Measurements from ENCODE around the gene PEPD.

Gene PEPD

DNA sequence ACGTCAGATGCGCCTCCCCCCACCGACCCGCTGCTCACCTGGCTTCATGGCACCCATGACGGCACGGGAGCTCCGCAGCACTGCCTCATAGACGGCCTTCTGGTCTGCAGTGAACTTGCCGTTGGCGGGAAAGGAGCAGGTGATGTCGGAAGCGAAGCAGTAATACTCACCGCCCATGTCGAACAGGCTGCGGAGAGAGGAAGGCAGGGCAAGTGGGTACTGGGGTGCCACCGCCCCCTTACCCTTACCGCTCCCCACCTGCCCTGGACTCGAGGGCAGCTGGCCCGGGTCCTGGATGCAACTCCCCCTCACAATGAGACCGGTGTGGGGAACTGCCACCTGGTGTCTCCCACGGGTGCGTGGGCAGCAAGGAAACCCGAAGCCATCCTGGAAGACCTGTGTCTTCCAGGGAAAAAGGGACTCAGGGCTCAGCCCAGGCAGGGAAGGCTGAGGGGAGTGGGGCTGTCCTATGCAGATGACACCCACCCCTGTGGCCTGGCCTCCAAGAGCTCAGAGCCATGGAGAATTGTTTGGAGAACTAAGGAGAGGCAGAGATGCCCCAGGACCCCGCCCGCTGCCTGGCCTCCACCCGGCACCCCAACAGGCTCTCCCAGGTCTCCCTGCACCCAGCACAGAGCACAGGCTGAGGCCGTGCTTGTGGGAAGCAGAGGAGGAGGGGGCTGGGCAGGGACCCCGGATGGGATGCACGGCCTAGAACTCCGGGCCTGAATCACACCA lies 119.7 kb downstream of the PEPD start:
- no peaks in the 10 kb centered on the region for H3K36me3 ChIP-seq (ENCODE audit: insufficient read depth, low read length)
- H3K79me2 ChIP-seq (ENCODE audit: insufficient read depth, low read length), result no peaks in the 10 kb centered on the region
- TF ChIP-seq EZH2phosphoT487 (IDR thresholded peaks at IDR 0.05; ENCODE audit: borderline replicate concordance) (no peak), CTCF (conservative IDR thresholded peaks at IDR 0.05; ENCODE audit: low read length) (no peak)
- H3K4me3 ChIP-seq (ENCODE audit: low read length, poor library complexity, severe bottlenecking), result no peak overlapping the region
- H3K9me2 ChIP-seq (replicated peaks; ENCODE audit: low read depth, low read length), result no peaks in the 10 kb centered on the region
- no peaks in the 10 kb centered on the region for H3K9me3 ChIP-seq (ENCODE audit: insufficient read depth, low read depth, low read length)
- no peak overlapping the region for H3K9ac ChIP-seq (ENCODE audit: low read depth, low read length, poor library complexity, severe bottlenecking)
- H3K4me1 ChIP-seq (ENCODE audit: insufficient read depth, low read length, poor library complexity, severe bottlenecking), result no peaks in the 10 kb centered on the region
- H2AFZ ChIP-seq (ENCODE audit: low read length), result no peak overlapping the region
- H4K20me1 ChIP-seq (ENCODE audit: insufficient read depth, low read length, poor library complexity, severe bottlenecking), result no peaks in the 10 kb centered on the region
- H3K27me3 ChIP-seq (ENCODE audit: insufficient read depth, low read length, poor library complexity, severe bottlenecking), result no peaks in the 10 kb centered on the region
- H3F3A ChIP-seq (ENCODE audit: low read depth), result no peaks in the 10 kb centered on the region
- H3K4me2 ChIP-seq (ENCODE audit: low read depth, low read length, poor library complexity, severe bottlenecking), result no peak overlapping the region

- Histone ChIP-seq H3K79me2 (ENCODE audit: insufficient read depth, low read length) (no peaks in the 10 kb centered on the region), H3K36me3 (ENCODE audit: insufficient read depth, low read length) (no peaks in the 10 kb centered on the region), H3K27me3 (ENCODE audit: insufficient read depth, low read length, poor library complexity, severe bottlenecking) (no peaks in the 10 kb centered on the region), H3K4me1 (ENCODE audit: insufficient read depth, low read length, poor library complexity, severe bottlenecking) (no peaks in the 10 kb centered on the region), H3K9me2 (replicated peaks; ENCODE audit: low read depth, low read length) (no peaks in the 10 kb centered on the region), H4K20me1 (ENCODE audit: insufficient read depth, low read length, poor library complexity, severe bottlenecking) (no peaks in the 10 kb centered on the region), H3K9ac (ENCODE audit: low read depth, low read length, poor library complexity, severe bottlenecking) (no peak overlapping the region), H3K4me3 (ENCODE audit: low read length, poor library complexity, severe bottlenecking) (no peak overlapping the region), H3F3A (ENCODE audit: low read depth) (no peaks in the 10 kb centered on the region), H3K4me2 (ENCODE audit: low read depth, low read length, poor library complexity, severe bottlenecking) (no peak overlapping the region), H3K9me3 (ENCODE audit: insufficient read depth, low read depth, low read length) (no peaks in the 10 kb centered on the region), H2AFZ (ENCODE audit: low read length) (no peak overlapping the region)
- TF ChIP-seq EZH2phosphoT487 (IDR thresholded peaks at IDR 0.05; ENCODE audit: borderline replicate concordance) (no peak), CTCF (conservative IDR thresholded peaks at IDR 0.05; ENCODE audit: low read length) (no peak)
These were observed 120.5 kb downstream of the PEPD start for GRCh38 chr19:33400856-33401682.

- H2AFZ ChIP-seq (ENCODE audit: low read length), result no peak overlapping the region
- no peak overlapping the region for H3K4me2 ChIP-seq (ENCODE audit: low read depth, low read length, poor library complexity, severe bottlenecking)
- H3K9me3 ChIP-seq (ENCODE audit: insufficient read depth, low read depth, low read length), result no peaks in the 10 kb centered on the region
- no peaks in the 10 kb centered on the region for H3K4me1 ChIP-seq (ENCODE audit: insufficient read depth, low read length, poor library complexity, severe bottlenecking)
- no peaks in the 10 kb centered on the region for H3K79me2 ChIP-seq (ENCODE audit: insufficient read depth, low read length)
- H3K4me3 ChIP-seq (ENCODE audit: low read length, poor library complexity, severe bottlenecking), result no peak overlapping the region
- H4K20me1 ChIP-seq (ENCODE audit: insufficient read depth, low read length, poor library complexity, severe bottlenecking), result no peaks in the 10 kb centered on the region
- H3F3A ChIP-seq (ENCODE audit: low read depth), result no peaks in the 10 kb centered on the region
- H3K9me2 ChIP-seq (replicated peaks; ENCODE audit: low read depth, low read length), result no peaks in the 10 kb centered on the region
- no peak overlapping the region for H3K9ac ChIP-seq (ENCODE audit: low read depth, low read length, poor library complexity, severe bottlenecking)
- no peaks in the 10 kb centered on the region for H3K27me3 ChIP-seq (ENCODE audit: insufficient read depth, low read length, poor library complexity, severe bottlenecking)
- TF ChIP-seq EZH2phosphoT487 (IDR thresholded peaks at IDR 0.05; ENCODE audit: borderline replicate concordance), result no peak
- no peak for TF ChIP-seq CTCF (conservative IDR thresholded peaks at IDR 0.05; ENCODE audit: low read length)
- H3K36me3 ChIP-seq (ENCODE audit: insufficient read depth, low read length), result no peaks in the 10 kb centered on the region
These were observed 121.6 kb downstream of the PEPD start for GRCh38 chr19:33399745-33400681.
